K562 (cell line): ENCODE data around the gene SLC9A1. TPM values are rescaled to one million over a fixed set of nuclear protein-coding genes. Genes with fewer than 3 reads are reported as not detected.

ENCODE experiments used
- ATAC-seq: fragments of 200-7000 bp; cut with Tn5 transposase; 3 replicates; pipeline ENCODE4 v1.9.1; 2020; ENCODE audit warnings: moderate library complexity
- BruUV-seq: library from RNA; stranded (reverse); fragments of 400-500 nt; replicated peaks from 2 replicates; lab custom pipeline; 2021; lab: Mats Ljungman, UMichigan
- CTCF ChIA-PET: fragments of 300-600 bp; formaldehyde crosslinking; extraction: SDS; loops from one replicate; lab custom pipeline; 2021; ENCODE audit warnings: low intra/inter-chr PET ratio; lab: Yijun Ruan, JAX
- POLR2A ChIA-PET: fragments of 300-600, 350-650 bp; sonication (Branson Sonifier 250); formaldehyde crosslinking; extraction: SDS; loops from one replicate; lab custom pipeline; 2021; ENCODE audit warnings: antibody characterized with exemption, inconsistent platforms; lab: Yijun Ruan, JAX
- DNase-seq, 4 experiments: peaks; one replicate each; pipeline versions ENCODE4 v3.0.0 to v3.0.0-alpha.2; 2011 to 2018; ENCODE audit warnings: low spot score in 3 of 4, mixed read lengths in 3 of 4; ENCODE audit errors: extremely low read depth in 1 of 4
- FAIRE-seq: peaks from 2 replicates; lab custom pipeline; 2011; peaks lifted over from hg19 to GRCh38; lab: Jason Lieb, UNC
- H2AFZ ChIP-seq: 2 replicates; pipeline ENCODE4 v1.6.0; 2011; ENCODE audit warnings: low read depth, low read length, control low read depth, inconsistent platforms
- H3K27ac ChIP-seq: fragments of 200-600 bp; 3 replicates; pipeline ENCODE4 v1.8.0; 2011; ENCODE audit warnings: low read depth, mild to moderate bottlenecking, control low read depth, inconsistent platforms, low read length, moderate library complexity, mixed read lengths; ENCODE audit errors: extremely low read depth
- H3K27me3 ChIP-seq, 2 experiments: fragments of 300-600 bp in 1 of 2; 2 replicates in 1 of 2; 3 replicates in 1 of 2; pipeline versions ENCODE4 v1.6.0 to v1.8.0; 2011; ENCODE audit warnings: inconsistent platforms in 2 of 2, low read length in 2 of 2, mild to moderate bottlenecking in 1 of 2, mixed read lengths in 1 of 2, moderate library complexity in 1 of 2; ENCODE audit not compliant: control insufficient read depth in 2 of 2, insufficient read depth in 2 of 2
- H3K36me3 ChIP-seq: fragments of 300-600 bp; 3 replicates; pipeline ENCODE4 v1.8.0; 2011; ENCODE audit warnings: mild to moderate bottlenecking, low read length, inconsistent platforms; ENCODE audit not compliant: control insufficient read depth, insufficient read depth
- H3K4me1 ChIP-seq, 2 experiments: fragments of 200-600 bp in 1 of 2; replicated peaks in 1 of 2; 2 replicates in 1 of 2; 3 replicates in 1 of 2; pipeline versions ENCODE4 v1.5.1 to v1.8.0; 2011; ENCODE audit warnings: inconsistent platforms in 2 of 2, low read length in 2 of 2, mild to moderate bottlenecking in 1 of 2, mixed read lengths in 1 of 2, moderate library complexity in 1 of 2; ENCODE audit not compliant: control insufficient read depth in 2 of 2, insufficient read depth in 2 of 2
- H3K4me2 ChIP-seq: 2 replicates; pipeline ENCODE4 v1.6.1; 2011; ENCODE audit warnings: low read length, control low read depth, inconsistent platforms, mixed read lengths; ENCODE audit not compliant: insufficient read depth
- H3K4me3 ChIP-seq: fragments of 200-600 bp; sonication (generic), shearing (Covaris generic); 2 replicates; pipeline ENCODE4 v1.5.1; 2016; ENCODE audit warnings: control low read depth, inconsistent platforms
- H3K79me2 ChIP-seq: fragments of 200-600 bp; 3 replicates; pipeline ENCODE4 v1.8.0; 2011; ENCODE audit warnings: low read length, inconsistent platforms; ENCODE audit not compliant: control insufficient read depth, insufficient read depth
- H3K9ac ChIP-seq, 2 experiments: 2 replicates each; pipeline versions ENCODE4 v1.6.0 to v1.6.1; 2011; ENCODE audit warnings: low read depth in 2 of 2, low read length in 2 of 2, control low read depth in 1 of 2, inconsistent platforms in 1 of 2, mild to moderate bottlenecking in 1 of 2, mixed read lengths in 1 of 2; ENCODE audit not compliant: insufficient read depth in 1 of 2
- H3K9me1 ChIP-seq: one replicate; pipeline ENCODE4 v1.6.0; 2011; ENCODE audit warnings: inconsistent platforms, mild to moderate bottlenecking, low read length, moderate library complexity; ENCODE audit not compliant: control insufficient read depth, insufficient read depth
- H3K9me3 ChIP-seq: replicated peaks from 2 replicates; pipeline ENCODE4 v1.5.1; 2011; ENCODE audit warnings: low read depth, low read length, inconsistent platforms; ENCODE audit not compliant: control insufficient read depth, insufficient read depth
- H4K20me1 ChIP-seq: replicated peaks from 2 replicates; pipeline ENCODE4 v1.6.1; 2011; ENCODE audit warnings: low read length, inconsistent platforms, mixed read lengths; ENCODE audit not compliant: control insufficient read depth, insufficient read depth
- ASH1L ChIP-seq: fragments of 450-650 bp; IDR thresholded peaks from 2 replicates; pipeline ENCODE4 v1.6.1; 2018; ENCODE audit warnings: borderline replicate concordance, mild to moderate bottlenecking, low read depth; ENCODE audit not compliant: partially characterized antibody
- E2F3 ChIP-seq: fragments of 250-450 bp; sonication (Bioruptor Pico); IDR thresholded peaks from 2 replicates; pipeline ENCODE4 v1.4.0; 2020; ENCODE audit warnings: mild to moderate bottlenecking
- FOXM1 ChIP-seq, 2 experiments: fragments of 450-650 bp in 1 of 2; sonication (generic) in 1 of 2; formaldehyde crosslinking in 1 of 2; IDR thresholded peaks; 2 replicates each; pipeline versions ENCODE4 v1.6.1 to v1.9.0; 2017 to 2022; ENCODE audit warnings: low read depth in 2 of 2, mild to moderate bottlenecking in 2 of 2, missing genetic modification reagents in 1 of 2, moderate library complexity in 1 of 2
- NFYB ChIP-seq: IDR thresholded peaks from 2 replicates; pipeline ENCODE4 v1.6.1; 2011; ENCODE audit warnings: mild to moderate bottlenecking, moderate library complexity; ENCODE audit not compliant: insufficient read length; ENCODE audit errors: extremely low read depth
- RBM25 ChIP-seq: fragments of 200-400 bp; formaldehyde crosslinking; IDR thresholded peaks from 2 replicates; pipeline ENCODE4 v1.6.1; 2018; ENCODE audit warnings: low read length, low read depth, moderate library complexity; ENCODE audit not compliant: severe bottlenecking
- SPI1 ChIP-seq: IDR thresholded peaks from 2 replicates; pipeline ENCODE4 v1.6.1; 2011; ENCODE audit warnings: low read depth, low read length, control low read depth, borderline replicate concordance
- SREBF2 ChIP-seq: sonication (generic); formaldehyde crosslinking; IDR thresholded peaks from 2 replicates; pipeline ENCODE4 v1.4.0; 2020; ENCODE audit warnings: mild to moderate bottlenecking, missing genetic modification reagents
- TAF15 ChIP-seq: fragments of 200-400 bp; formaldehyde crosslinking; IDR thresholded peaks from 2 replicates; pipeline ENCODE4 v1.6.1; 2017; ENCODE audit warnings: mild to moderate bottlenecking, low read depth, low read length, moderate library complexity
- ZNF134 ChIP-seq: fragments of 250-450 bp; sonication (Bioruptor Pico); conservative IDR thresholded peaks from 2 replicates; pipeline ENCODE4 v1.4.0; 2020
- ZNF143 ChIP-seq: sonication (generic); formaldehyde crosslinking; IDR thresholded peaks from 2 replicates; pipeline ENCODE4 v1.9.0; 2022; ENCODE audit warnings: mild to moderate bottlenecking, missing genetic modification reagents
- ZNF146 ChIP-seq: IDR thresholded peaks from one replicate; pipeline ENCODE4 v1.6.1; 2018; ENCODE audit warnings: missing compliant biosample characterization; ENCODE audit not compliant: unreplicated experiment
- WGBS: fragments of 100-300 bp; shearing (Covaris generic); methylation state at CpG from one replicate; pipeline ENCODE4 v1.1.6; 2016; ENCODE audit warnings: low coverage, mixed read lengths; ENCODE audit not compliant: insufficient coverage; ENCODE audit errors: missing lambda C conversion rate; 5-methylcytosine and 5-hydroxymethylcytosine counted together
- in situ Hi-C: fragments of 300-500 bp; cut with MboI; formaldehyde crosslinking; loops from 4 replicates; pipeline ENCODE4 v1.15.0; 2018; ENCODE audit warnings: inconsistent platforms, mixed read lengths
- intact Hi-C: fragments of 100-400 bp; cut with micrococcal nuclease; formaldehyde crosslinking; loops from 2 replicates; pipeline ENCODE4 v1.14.2; 2022
- polyA plus RNA-seq, 8 experiments: library from polyadenylated mRNA; depleted of rRNA in 4 of 8; stranded (reverse) in 5 of 8; unstranded in 3 of 8; fragments of >200 nt; fragmentation: Nextera tagmentation in 2 of 8; fragmentation: Illumina TruSeq in 1 of 8; extraction: Ambion mirVana in 2 of 8; extraction: Trizol in 1 of 8; gene quantifications; 2 replicates each; pipeline versions ENCODE4 v1.2.1 to v1.2.3, GENCODE V29; 2011 to 2014; ENCODE audit warnings: inconsistent platforms in 1 of 8, missing spikeins in 1 of 8
- total RNA-seq, 7 experiments: library from RNA; depleted of rRNA in 6 of 7; stranded (reverse); fragments of >200 nt in 6 of 7; fragmentation: Illumina TruSeq in 2 of 7; extraction: Trizol in 2 of 7; gene quantifications; 2 replicates each; pipeline versions ENCODE4 v1.2.1 to v1.2.3, GENCODE V29; 2011 to 2021; ENCODE audit warnings: low replicate concordance in 1 of 7
- TF ChIP-seq, protein P1 (sequence below): sonication (generic); formaldehyde crosslinking; IDR thresholded peaks from 2 replicates; pipeline ENCODE4 v1.8.0; 2022; ENCODE audit warnings: mild to moderate bottlenecking, low read depth, missing genetic modification reagents
- TF ChIP-seq, protein P2 (sequence below): sonication (generic); formaldehyde crosslinking; IDR thresholded peaks from 2 replicates; pipeline ENCODE4 v1.8.1; 2022; ENCODE audit warnings: missing genetic modification reagents

Gene SLC9A1
- total and polyA plus RNA-seq, 9 of the 15 experiments (the other 6 are each of a cell fraction or from before 2014, with no cell fraction given) = 0.59 to 14.4 (median 2.0) TPM

DNA sequence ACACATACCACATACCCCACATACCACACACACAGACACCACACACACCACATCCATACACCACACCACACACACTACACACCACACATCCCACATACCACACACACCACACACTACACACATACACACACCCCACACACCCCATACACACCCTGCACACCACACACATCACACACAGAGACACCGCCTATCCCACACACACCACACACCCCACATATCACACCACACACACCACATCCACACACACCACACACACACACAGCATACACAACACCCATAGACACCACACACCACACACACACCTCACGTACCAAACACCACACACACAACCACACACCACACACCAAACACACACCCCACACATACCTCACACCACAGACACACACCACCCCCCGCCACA, 68.3 kb downstream of the SLC9A1 start (continued):
- TF ChIP-seq, protein P1, sequence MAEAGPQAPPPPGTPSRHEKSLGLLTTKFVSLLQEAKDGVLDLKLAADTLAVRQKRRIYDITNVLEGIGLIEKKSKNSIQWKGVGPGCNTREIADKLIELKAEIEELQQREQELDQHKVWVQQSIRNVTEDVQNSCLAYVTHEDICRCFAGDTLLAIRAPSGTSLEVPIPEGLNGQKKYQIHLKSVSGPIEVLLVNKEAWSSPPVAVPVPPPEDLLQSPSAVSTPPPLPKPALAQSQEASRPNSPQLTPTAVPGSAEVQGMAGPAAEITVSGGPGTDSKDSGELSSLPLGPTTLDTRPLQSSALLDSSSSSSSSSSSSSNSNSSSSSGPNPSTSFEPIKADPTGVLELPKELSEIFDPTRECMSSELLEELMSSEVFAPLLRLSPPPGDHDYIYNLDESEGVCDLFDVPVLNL (CRISPR knock-in tag) = no peak
- TF ChIP-seq ASH1L (peak; percentile 30), SPI1 (no peak), E2F3 (CRISPR knock-in tag) (no peak)
- TF ChIP-seq, all 486 proteins: peak for 16

DNA sequence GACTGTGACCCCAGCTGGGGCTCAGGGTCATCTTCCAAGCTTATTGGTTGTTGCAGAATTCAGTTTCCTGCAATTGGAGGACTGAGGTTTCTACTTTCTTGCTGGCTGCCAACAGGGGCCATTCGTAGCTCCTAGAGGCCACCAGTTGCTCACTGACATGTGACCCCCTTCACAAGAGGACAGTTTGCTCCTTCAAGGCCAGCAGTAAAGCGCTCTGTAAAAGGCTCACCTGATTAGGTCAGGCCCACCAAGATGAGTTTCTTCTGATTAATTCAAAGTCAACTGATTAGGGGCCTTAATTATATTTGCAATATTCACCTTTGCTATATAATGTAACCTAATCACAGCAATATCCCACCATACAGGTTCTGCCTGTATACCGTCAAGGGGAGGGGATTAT, 68.9 kb downstream of the SLC9A1 start:
- WGBS = 37% methylated on average over 3 of the region's 3 CpGs
- DNase-seq (peak in 1 of 4 experiments; percentile 26), FAIRE-seq (no peak), ATAC-seq (no peak)
- Histone ChIP-seq H3K79me2 (no peaks in the 10 kb centered on the region), H3K4me1 (no peaks in the 10 kb centered on the region), H3K27ac (no peak overlapping the region), H4K20me1 (no peaks in the 10 kb centered on the region), H3K9ac (no peak overlapping the region), H3K9me1 (no peaks in the 10 kb centered on the region), H3K9me3 (peaks cover 6% of the 10 kb centered on the region; the same call in 1 of the 2 replicates), H3K27me3 (peaks cover 3 to 4% of the 10 kb centered on the region in 2 experiments; a peak in 3 of 5 replicates), H3K36me3 (no peaks in the 10 kb centered on the region), H3K4me3 (no peak overlapping the region)
- ChIA-PET CTCF (no interaction called here), POLR2A (interaction anchor here (0.7 to 2.0 kb wide), 2 partner anchors 12 to 18 kb away, joined by 3 to 5 read pairs; no protein-coding TSS in a partner anchor)
- intact Hi-C loops = no loop called here
- no TSS peak for BruUV-seq
- peak; percentile 46; the same call in 1 of the 2 replicates for TF ChIP-seq FOXM1 (IDR thresholded peaks at IDR 0.05; ENCODE audit: low read depth)
- TF ChIP-seq FOXM1 (CRISPR knock-in tag; IDR thresholded peaks at IDR 0.05; ENCODE audit: low read depth) = no peak
- no peak for TF ChIP-seq TAF15
- no peak for TF ChIP-seq SREBF2 (CRISPR knock-in tag)
- TF ChIP-seq RBM25 = peak; percentile 91
- TF ChIP-seq NFYB = peak; percentile 10
- TF ChIP-seq ZNF146 = no peak
- no peak for TF ChIP-seq ZNF143 (CRISPR knock-in tag)
- TF ChIP-seq, protein P2, sequence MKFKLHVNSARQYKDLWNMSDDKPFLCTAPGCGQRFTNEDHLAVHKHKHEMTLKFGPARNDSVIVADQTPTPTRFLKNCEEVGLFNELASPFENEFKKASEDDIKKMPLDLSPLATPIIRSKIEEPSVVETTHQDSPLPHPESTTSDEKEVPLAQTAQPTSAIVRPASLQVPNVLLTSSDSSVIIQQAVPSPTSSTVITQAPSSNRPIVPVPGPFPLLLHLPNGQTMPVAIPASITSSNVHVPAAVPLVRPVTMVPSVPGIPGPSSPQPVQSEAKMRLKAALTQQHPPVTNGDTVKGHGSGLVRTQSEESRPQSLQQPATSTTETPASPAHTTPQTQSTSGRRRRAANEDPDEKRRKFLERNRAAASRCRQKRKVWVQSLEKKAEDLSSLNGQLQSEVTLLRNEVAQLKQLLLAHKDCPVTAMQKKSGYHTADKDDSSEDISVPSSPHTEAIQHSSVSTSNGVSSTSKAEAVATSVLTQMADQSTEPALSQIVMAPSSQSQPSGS (CRISPR knock-in tag) = no peak
- peak; percentile 100 for TF ChIP-seq ZNF134 (CRISPR knock-in tag)
- TF ChIP-seq, all 486 proteins: peak for 4
- H2AFZ ChIP-seq = no peak overlapping the region
- H3K4me2 ChIP-seq = no peak overlapping the region
- in situ Hi-C loops = no loop called here
